K562 (cell line): ENCODE measurements around the gene TMEM61. TPM values are rescaled to one million over a fixed set of nuclear protein-coding genes. Genes with fewer than 3 reads are reported as not detected.

Experiments used
- ATAC-seq: fragments of 200-7000 bp; cut with Tn5 transposase; 3 replicates; pipeline ENCODE4 v1.9.1; 2020; ENCODE audit warnings: moderate library complexity
- BruUV-seq: library from RNA; stranded (reverse); fragments of 400-500 nt; replicated peaks from 2 replicates; lab custom pipeline; 2021; lab: Mats Ljungman, UMichigan
- CTCF ChIA-PET: fragments of 300-600 bp; formaldehyde crosslinking; extraction: SDS; loops from one replicate; lab custom pipeline; 2021; ENCODE audit warnings: low intra/inter-chr PET ratio; lab: Yijun Ruan, JAX
- POLR2A ChIA-PET: fragments of 300-600, 350-650 bp; sonication (Branson Sonifier 250); formaldehyde crosslinking; extraction: SDS; loops from one replicate; lab custom pipeline; 2021; ENCODE audit warnings: antibody characterized with exemption, inconsistent platforms; lab: Yijun Ruan, JAX
- DNase-seq, 4 experiments: peaks; one replicate each; pipeline versions ENCODE4 v3.0.0 to v3.0.0-alpha.2; 2011 to 2018; ENCODE audit warnings: low spot score in 3 of 4, mixed read lengths in 3 of 4; ENCODE audit errors: extremely low read depth in 1 of 4
- FAIRE-seq: peaks from 2 replicates; lab custom pipeline; 2011; peaks lifted over from hg19 to GRCh38; lab: Jason Lieb, UNC
- H2AFZ ChIP-seq: 2 replicates; pipeline ENCODE4 v1.6.0; 2011; ENCODE audit warnings: low read depth, low read length, control low read depth, inconsistent platforms
- H3K27ac ChIP-seq: fragments of 200-600 bp; 3 replicates; pipeline ENCODE4 v1.8.0; 2011; ENCODE audit warnings: low read depth, mild to moderate bottlenecking, control low read depth, inconsistent platforms, low read length, moderate library complexity, mixed read lengths; ENCODE audit errors: extremely low read depth
- H3K27me3 ChIP-seq, 2 experiments: fragments of 300-600 bp in 1 of 2; 2 replicates in 1 of 2; 3 replicates in 1 of 2; pipeline versions ENCODE4 v1.6.0 to v1.8.0; 2011; ENCODE audit warnings: inconsistent platforms in 2 of 2, low read length in 2 of 2, mild to moderate bottlenecking in 1 of 2, mixed read lengths in 1 of 2, moderate library complexity in 1 of 2; ENCODE audit not compliant: control insufficient read depth in 2 of 2, insufficient read depth in 2 of 2
- H3K36me3 ChIP-seq: fragments of 300-600 bp; 3 replicates; pipeline ENCODE4 v1.8.0; 2011; ENCODE audit warnings: mild to moderate bottlenecking, low read length, inconsistent platforms; ENCODE audit not compliant: control insufficient read depth, insufficient read depth
- H3K4me1 ChIP-seq, 2 experiments: fragments of 200-600 bp in 1 of 2; replicated peaks in 1 of 2; 2 replicates in 1 of 2; 3 replicates in 1 of 2; pipeline versions ENCODE4 v1.5.1 to v1.8.0; 2011; ENCODE audit warnings: inconsistent platforms in 2 of 2, low read length in 2 of 2, mild to moderate bottlenecking in 1 of 2, mixed read lengths in 1 of 2, moderate library complexity in 1 of 2; ENCODE audit not compliant: control insufficient read depth in 2 of 2, insufficient read depth in 2 of 2
- H3K4me2 ChIP-seq: 2 replicates; pipeline ENCODE4 v1.6.1; 2011; ENCODE audit warnings: low read length, control low read depth, inconsistent platforms, mixed read lengths; ENCODE audit not compliant: insufficient read depth
- H3K4me3 ChIP-seq: fragments of 200-600 bp; sonication (generic), shearing (Covaris generic); 2 replicates; pipeline ENCODE4 v1.5.1; 2016; ENCODE audit warnings: control low read depth, inconsistent platforms
- H3K79me2 ChIP-seq: fragments of 200-600 bp; 3 replicates; pipeline ENCODE4 v1.8.0; 2011; ENCODE audit warnings: low read length, inconsistent platforms; ENCODE audit not compliant: control insufficient read depth, insufficient read depth
- H3K9ac ChIP-seq, 2 experiments: 2 replicates each; pipeline versions ENCODE4 v1.6.0 to v1.6.1; 2011; ENCODE audit warnings: low read depth in 2 of 2, low read length in 2 of 2, control low read depth in 1 of 2, inconsistent platforms in 1 of 2, mild to moderate bottlenecking in 1 of 2, mixed read lengths in 1 of 2; ENCODE audit not compliant: insufficient read depth in 1 of 2
- H3K9me1 ChIP-seq: one replicate; pipeline ENCODE4 v1.6.0; 2011; ENCODE audit warnings: inconsistent platforms, mild to moderate bottlenecking, low read length, moderate library complexity; ENCODE audit not compliant: control insufficient read depth, insufficient read depth
- H3K9me3 ChIP-seq: replicated peaks from 2 replicates; pipeline ENCODE4 v1.5.1; 2011; ENCODE audit warnings: low read depth, low read length, inconsistent platforms; ENCODE audit not compliant: control insufficient read depth, insufficient read depth
- H4K20me1 ChIP-seq: replicated peaks from 2 replicates; pipeline ENCODE4 v1.6.1; 2011; ENCODE audit warnings: low read length, inconsistent platforms, mixed read lengths; ENCODE audit not compliant: control insufficient read depth, insufficient read depth
- ARID2 ChIP-seq: fragments of 450-650 bp; IDR thresholded peaks from 2 replicates; pipeline ENCODE4 v1.6.1; 2017; ENCODE audit warnings: antibody characterized with exemption, mild to moderate bottlenecking
- ETS2 ChIP-seq: IDR thresholded peaks from 2 replicates; pipeline ENCODE4 v1.6.1; 2016; ENCODE audit warnings: borderline replicate concordance, missing genetic modification characterization, mild to moderate bottlenecking, moderate library complexity, missing compliant biosample characterization; ENCODE audit not compliant: poor library complexity, severe bottlenecking
- ETV6 ChIP-seq, 3 experiments: fragments of 150-350 bp in 1 of 3; sonication (generic) in 1 of 3; formaldehyde crosslinking in 1 of 3; IDR thresholded peaks; 2 replicates each; pipeline versions ENCODE4 v1.6.1 to v1.8.0; 2014 to 2022; ENCODE audit warnings: borderline replicate concordance in 2 of 3, low read depth in 2 of 3, antibody characterized with exemption in 1 of 3, low read length in 1 of 3, mild to moderate bottlenecking in 1 of 3, missing genetic modification reagents in 1 of 3
- FIP1L1 ChIP-seq: fragments of 200-400 bp; formaldehyde crosslinking; IDR thresholded peaks from 2 replicates; pipeline ENCODE4 v1.6.1; 2018; ENCODE audit warnings: mild to moderate bottlenecking, low read depth, low read length; ENCODE audit not compliant: poor library complexity, severe bottlenecking
- FOXJ2 ChIP-seq: fragments of 200-800 bp; sonication (Bioruptor generic); IDR thresholded peaks from 2 replicates; pipeline ENCODE4 v1.6.1; 2016; ENCODE audit warnings: missing genetic modification characterization, missing compliant biosample characterization
- FOXM1 ChIP-seq, 2 experiments: fragments of 450-650 bp in 1 of 2; sonication (generic) in 1 of 2; formaldehyde crosslinking in 1 of 2; IDR thresholded peaks; 2 replicates each; pipeline versions ENCODE4 v1.6.1 to v1.9.0; 2017 to 2022; ENCODE audit warnings: low read depth in 2 of 2, mild to moderate bottlenecking in 2 of 2, missing genetic modification reagents in 1 of 2, moderate library complexity in 1 of 2
- HOXB6 ChIP-seq: fragments of 250-450 bp; sonication (Bioruptor Pico); IDR thresholded peaks from 2 replicates; pipeline ENCODE4 v1.5.1; 2022; ENCODE audit warnings: mild to moderate bottlenecking, borderline replicate concordance
- KAT8 ChIP-seq: fragments of 450-650 bp; IDR thresholded peaks from 2 replicates; pipeline ENCODE4 v1.6.1; 2016; ENCODE audit warnings: low read depth, mild to moderate bottlenecking
- NFATC3 ChIP-seq: fragments of 450-650 bp; IDR thresholded peaks from 2 replicates; pipeline ENCODE4 v1.6.1; 2017; ENCODE audit warnings: mild to moderate bottlenecking
- SLC30A9 ChIP-seq: fragments of 250-450 bp; sonication (Bioruptor Pico); IDR thresholded peaks from 2 replicates; pipeline ENCODE4 v1.8.0; 2022; ENCODE audit warnings: mild to moderate bottlenecking, moderate library complexity
- XRCC3 ChIP-seq: fragments of 450-650 bp; IDR thresholded peaks from 2 replicates; pipeline ENCODE4 v1.6.1; 2017; ENCODE audit warnings: mild to moderate bottlenecking, moderate library complexity
- ZBTB8A ChIP-seq: fragments of 450-650 bp; IDR thresholded peaks from 2 replicates; pipeline ENCODE4 v1.6.1; 2018; ENCODE audit warnings: mild to moderate bottlenecking, moderate library complexity; ENCODE audit not compliant: partially characterized antibody
- ZFPM2 ChIP-seq: fragments of 250-450 bp; sonication (Bioruptor Pico); IDR thresholded peaks from 2 replicates; pipeline ENCODE4 v1.5.1; 2022; ENCODE audit warnings: mild to moderate bottlenecking
- ZNF589 ChIP-seq: fragments of 200-800 bp; sonication (Bioruptor generic); IDR thresholded peaks from 2 replicates; pipeline ENCODE4 v1.6.1; 2016; ENCODE audit warnings: low read depth, missing genetic modification characterization, missing compliant biosample characterization
- WGBS: fragments of 100-300 bp; shearing (Covaris generic); methylation state at CpG from one replicate; pipeline ENCODE4 v1.1.6; 2016; ENCODE audit warnings: low coverage, mixed read lengths; ENCODE audit not compliant: insufficient coverage; ENCODE audit errors: missing lambda C conversion rate; 5-methylcytosine and 5-hydroxymethylcytosine counted together
- in situ Hi-C: fragments of 300-500 bp; cut with MboI; formaldehyde crosslinking; loops from 4 replicates; pipeline ENCODE4 v1.15.0; 2018; ENCODE audit warnings: inconsistent platforms, mixed read lengths
- intact Hi-C: fragments of 100-400 bp; cut with micrococcal nuclease; formaldehyde crosslinking; loops from 2 replicates; pipeline ENCODE4 v1.14.2; 2022
- polyA plus RNA-seq, 8 experiments: library from polyadenylated mRNA; depleted of rRNA in 4 of 8; stranded (reverse) in 5 of 8; unstranded in 3 of 8; fragments of >200 nt; fragmentation: Nextera tagmentation in 2 of 8; fragmentation: Illumina TruSeq in 1 of 8; extraction: Ambion mirVana in 2 of 8; extraction: Trizol in 1 of 8; gene quantifications; 2 replicates each; pipeline versions ENCODE4 v1.2.1 to v1.2.3, GENCODE V29; 2011 to 2014; ENCODE audit warnings: inconsistent platforms in 1 of 8, missing spikeins in 1 of 8
- total RNA-seq, 7 experiments: library from RNA; depleted of rRNA in 6 of 7; stranded (reverse); fragments of >200 nt in 6 of 7; fragmentation: Illumina TruSeq in 2 of 7; extraction: Trizol in 2 of 7; gene quantifications; 2 replicates each; pipeline versions ENCODE4 v1.2.1 to v1.2.3, GENCODE V29; 2011 to 2021; ENCODE audit warnings: low replicate concordance in 1 of 7
- TF ChIP-seq, protein P1 (sequence below): fragments of 150-350 bp; conservative IDR thresholded peaks from 2 replicates; pipeline ENCODE4 v1.6.1; 2014; ENCODE audit warnings: low read length
- TF ChIP-seq, protein P2 (sequence below): sonication (generic); formaldehyde crosslinking; IDR thresholded peaks from 2 replicates; pipeline ENCODE4 v1.8.1; 2023; ENCODE audit warnings: mild to moderate bottlenecking, missing genetic modification reagents

Gene TMEM61
- total and polyA plus RNA-seq, 9 of the 15 experiments (the other 6 are each of a cell fraction or from before 2014, with no cell fraction given): not detected

DNA sequence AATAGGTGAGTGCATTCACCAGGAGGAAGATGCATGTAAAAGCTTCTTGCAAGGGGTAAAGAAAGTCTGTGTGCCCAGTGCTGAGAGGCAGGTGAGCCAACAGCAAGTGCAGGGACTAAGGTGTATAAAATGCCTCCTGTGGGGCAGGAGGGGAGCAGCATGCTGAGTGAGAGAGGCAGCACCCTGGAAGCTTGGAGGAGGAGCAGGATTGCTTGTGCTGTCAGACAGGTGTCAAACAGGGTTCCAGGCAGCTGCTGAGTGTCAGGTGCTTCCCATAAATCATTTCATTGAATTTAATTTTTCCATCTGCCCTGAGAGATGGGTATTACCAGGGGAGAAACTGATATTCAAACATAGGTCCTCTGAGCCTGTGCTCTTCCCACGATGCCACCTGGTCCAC lies 32.2 kb downstream of the TMEM61 start (continued):
- TF ChIP-seq FOXJ2 (tag) (no peak), ETS2 (tag) (no peak), NFATC3 (no peak)
- TF ChIP-seq, all 486 proteins: peak for 0

DNA sequence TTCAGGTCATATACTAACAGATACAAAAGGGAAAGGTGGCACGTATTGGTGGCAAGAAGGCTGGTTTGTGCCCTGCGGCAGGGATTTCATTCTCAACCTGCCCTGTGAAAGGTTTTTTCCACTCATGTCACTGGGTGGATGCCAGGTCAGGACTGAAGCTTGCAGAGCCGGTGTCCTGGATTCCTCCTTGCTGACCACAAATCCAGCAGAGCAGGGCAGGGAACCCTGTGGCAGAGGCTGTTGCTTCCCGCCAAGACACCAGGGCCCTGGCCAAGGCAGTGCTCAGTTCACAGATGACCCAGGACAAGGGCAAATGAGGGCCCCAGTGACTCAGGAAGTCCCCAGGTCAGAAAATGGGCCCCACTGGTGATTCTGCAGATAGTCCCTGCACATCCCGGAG lies 34.7 kb downstream of the TMEM61 start:
- H3K4me2 ChIP-seq: no peak overlapping the region
- no peaks in the 10 kb centered on the region for H3K79me2 ChIP-seq
- BruUV-seq: no TSS peak
- H3K9me3 ChIP-seq: no peaks in the 10 kb centered on the region
- POLR2A ChIA-PET: interaction anchor here (0.6 to 1.8 kb wide), 5 partner anchors 8 to 302 kb away, joined by 3 to 5 read pairs (median 3); no protein-coding TSS in a partner anchor
- in situ Hi-C loops: no loop called here
- H3K4me1 ChIP-seq: peaks cover 0 to 3% of the 10 kb centered on the region in 2 experiments; a peak in 1 of 5 replicates
- peaks cover 24 to 48% of the 10 kb centered on the region in 2 experiments; a peak in 4 of 5 replicates for H3K27me3 ChIP-seq
- no peaks in the 10 kb centered on the region for H3K9me1 ChIP-seq
- no peak for TF ChIP-seq ZNF589 (CRISPR knock-in tag)
- TF ChIP-seq FOXM1 (IDR thresholded peaks at IDR 0.05; ENCODE audit: low read depth): no peak
- TF ChIP-seq FOXM1 (CRISPR knock-in tag; IDR thresholded peaks at IDR 0.05; ENCODE audit: low read depth): no peak
- TF ChIP-seq ZFPM2 (CRISPR knock-in tag): no peak
- TF ChIP-seq ZBTB8A: no peak
- TF ChIP-seq ETV6 (IDR thresholded peaks at IDR 0.05; ENCODE audit: borderline replicate concordance in 1 of 2, low read depth in 2 of 2, low read length in 1 of 2): no peak
- TF ChIP-seq ETV6 (CRISPR knock-in tag; IDR thresholded peaks at IDR 0.05; ENCODE audit: borderline replicate concordance): no peak
- no peak for TF ChIP-seq SLC30A9 (CRISPR knock-in tag)
- no peak for TF ChIP-seq KAT8
- TF ChIP-seq ARID2: no peak
- TF ChIP-seq, protein P1, sequence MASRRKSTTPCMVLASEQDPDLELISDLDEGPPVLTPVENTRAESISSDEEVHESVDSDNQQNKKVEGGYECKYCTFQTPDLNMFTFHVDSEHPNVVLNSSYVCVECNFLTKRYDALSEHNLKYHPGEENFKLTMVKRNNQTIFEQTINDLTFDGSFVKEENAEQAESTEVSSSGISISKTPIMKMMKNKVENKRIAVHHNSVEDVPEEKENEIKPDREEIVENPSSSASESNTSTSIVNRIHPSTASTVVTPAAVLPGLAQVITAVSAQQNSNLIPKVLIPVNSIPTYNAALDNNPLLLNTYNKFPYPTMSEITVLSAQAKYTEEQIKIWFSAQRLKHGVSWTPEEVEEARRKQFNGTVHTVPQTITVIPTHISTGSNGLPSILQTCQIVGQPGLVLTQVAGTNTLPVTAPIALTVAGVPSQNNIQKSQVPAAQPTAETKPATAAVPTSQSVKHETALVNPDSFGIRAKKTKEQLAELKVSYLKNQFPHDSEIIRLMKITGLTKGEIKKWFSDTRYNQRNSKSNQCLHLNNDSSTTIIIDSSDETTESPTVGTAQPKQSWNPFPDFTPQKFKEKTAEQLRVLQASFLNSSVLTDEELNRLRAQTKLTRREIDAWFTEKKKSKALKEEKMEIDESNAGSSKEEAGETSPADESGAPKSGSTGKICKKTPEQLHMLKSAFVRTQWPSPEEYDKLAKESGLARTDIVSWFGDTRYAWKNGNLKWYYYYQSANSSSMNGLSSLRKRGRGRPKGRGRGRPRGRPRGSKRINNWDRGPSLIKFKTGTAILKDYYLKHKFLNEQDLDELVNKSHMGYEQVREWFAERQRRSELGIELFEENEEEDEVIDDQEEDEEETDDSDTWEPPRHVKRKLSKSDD: no peak
- no peak for TF ChIP-seq XRCC3
- TF ChIP-seq, protein P2, sequence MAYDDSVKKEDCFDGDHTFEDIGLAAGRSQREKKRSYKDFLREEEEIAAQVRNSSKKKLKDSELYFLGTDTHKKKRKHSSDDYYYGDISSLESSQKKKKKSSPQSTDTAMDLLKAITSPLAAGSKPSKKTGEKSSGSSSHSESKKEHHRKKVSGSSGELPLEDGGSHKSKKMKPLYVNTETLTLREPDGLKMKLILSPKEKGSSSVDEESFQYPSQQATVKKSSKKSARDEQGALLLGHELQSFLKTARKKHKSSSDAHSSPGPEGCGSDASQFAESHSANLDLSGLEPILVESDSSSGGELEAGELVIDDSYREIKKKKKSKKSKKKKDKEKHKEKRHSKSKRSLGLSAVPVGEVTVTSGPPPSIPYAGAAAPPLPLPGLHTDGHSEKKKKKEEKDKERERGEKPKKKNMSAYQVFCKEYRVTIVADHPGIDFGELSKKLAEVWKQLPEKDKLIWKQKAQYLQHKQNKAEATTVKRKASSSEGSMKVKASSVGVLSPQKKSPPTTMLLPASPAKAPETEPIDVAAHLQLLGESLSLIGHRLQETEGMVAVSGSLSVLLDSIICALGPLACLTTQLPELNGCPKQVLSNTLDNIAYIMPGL (CRISPR knock-in tag): no peak
- no peak for TF ChIP-seq FIP1L1
- no peak for TF ChIP-seq HOXB6 (CRISPR knock-in tag)
- TF ChIP-seq, all 486 proteins: peak for 0
- H2AFZ ChIP-seq: no peak overlapping the region
- no peak for ATAC-seq
- H4K20me1 ChIP-seq: no peaks in the 10 kb centered on the region
- no peak for DNase-seq
- intact Hi-C loops: no loop called here
- 0 out of 4 replicates have a peak overlapping the region, but pooled peaks of 1 of the 2 experiments have one; percentile 6 for H3K9ac ChIP-seq
- no peak overlapping the region for H3K4me3 ChIP-seq
- no peak overlapping the region for H3K27ac ChIP-seq
- 11% methylated on average over 5 of the region's 5 CpGs for WGBS
- FAIRE-seq: no peak
- no peaks in the 10 kb centered on the region for H3K36me3 ChIP-seq
- CTCF ChIA-PET: no interaction called here
